GM21786 (cell line): ENCODE results near the gene TCEAL7.

Experiments used
- ATAC-seq: cut with Tn5 transposase; IDR thresholded peaks from one replicate; pipeline ENCODE4 v1.9.1; 2021; ENCODE audit not compliant: unreplicated experiment

The TCEAL7 gene

GRCh38 chrX:103363046-103363445, 33.0 kb downstream of the TCEAL7 start:
- ATAC-seq = no peak

GRCh38 chrX:103367502-103367901, 37.5 kb downstream of the TCEAL7 start:
- no peak for ATAC-seq

- no peak for ATAC-seq
Observed at GRCh38 chrX:103369479-103369878, 39.4 kb downstream of the TCEAL7 start.

GRCh38 chrX:103372886-103373285, 42.8 kb downstream of the TCEAL7 start:
- ATAC-seq = no peak

- no peak for ATAC-seq
Observed at GRCh38 chrX:103373581-103373980, 43.5 kb downstream of the TCEAL7 start.

GRCh38 chrX:103376118-103376978, 46.3 kb downstream of the TCEAL7 start, which contains the start of gene BEX3:
Gene BEX3 (plus strand): TSS chrX:103376538. CDS start chrX:103377522, 984 bp downstream.
- peak; percentile 51 for ATAC-seq

GRCh38 chrX:103376979-103377324, 46.9 kb downstream of the TCEAL7 start:
- peak; percentile 28 for ATAC-seq

- no peak for ATAC-seq
Observed at GRCh38 chrX:103378990-103379389, 49.0 kb downstream of the TCEAL7 start.
